ENCODE data around the gene STMN1.

STMN1 gene

DNA sequence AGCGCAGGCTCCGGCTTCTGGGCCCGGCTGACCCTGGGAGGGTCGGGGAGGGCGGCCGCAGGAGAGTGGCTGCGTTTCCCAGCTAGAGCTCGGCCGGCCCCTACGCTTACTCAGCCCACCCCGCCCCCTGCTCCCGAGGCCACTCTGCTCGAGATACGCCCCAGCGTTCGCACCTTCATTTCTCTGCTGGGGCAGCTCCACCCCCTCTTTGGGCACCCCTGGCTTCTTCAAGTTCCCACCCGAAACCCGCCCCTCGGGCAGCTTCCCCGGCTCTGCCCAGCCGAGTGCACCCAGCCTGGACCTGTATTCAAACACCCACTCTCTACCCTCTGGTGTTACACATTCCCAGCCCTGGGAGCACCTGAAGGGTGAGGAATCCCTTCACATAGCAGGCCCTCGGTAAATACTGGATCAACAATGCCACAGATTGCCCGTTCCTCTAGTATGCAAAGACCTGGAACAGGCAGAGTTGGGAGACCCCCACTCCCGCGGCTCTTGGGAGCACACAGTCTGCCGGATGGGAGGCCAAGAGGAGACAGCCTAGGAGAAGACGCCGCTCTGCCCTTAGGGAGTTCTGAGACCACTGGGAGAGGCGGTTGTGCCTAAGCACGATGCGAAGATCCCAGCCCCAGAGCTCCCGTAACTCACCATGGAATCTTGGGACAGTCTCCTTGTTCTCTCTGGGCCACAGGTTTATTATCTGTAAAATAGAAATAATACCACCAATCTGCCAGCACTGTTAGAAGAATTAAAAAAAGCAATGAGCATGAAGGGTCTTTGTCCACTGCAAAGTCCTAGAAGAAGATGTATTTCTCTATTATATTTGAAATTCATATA is 30.1 kb downstream of the STMN1 start:
- H3K4me3 ChIP-seq (replicated peaks in 1 of 2; ENCODE audit: low read depth in 2 of 2, low read length in 2 of 2): peak overlapping the region; percentile 43 to 70
- DNase-seq (ENCODE audit: low read depth in 2 of 2): no peak
- TF ChIP-seq, protein P1, sequence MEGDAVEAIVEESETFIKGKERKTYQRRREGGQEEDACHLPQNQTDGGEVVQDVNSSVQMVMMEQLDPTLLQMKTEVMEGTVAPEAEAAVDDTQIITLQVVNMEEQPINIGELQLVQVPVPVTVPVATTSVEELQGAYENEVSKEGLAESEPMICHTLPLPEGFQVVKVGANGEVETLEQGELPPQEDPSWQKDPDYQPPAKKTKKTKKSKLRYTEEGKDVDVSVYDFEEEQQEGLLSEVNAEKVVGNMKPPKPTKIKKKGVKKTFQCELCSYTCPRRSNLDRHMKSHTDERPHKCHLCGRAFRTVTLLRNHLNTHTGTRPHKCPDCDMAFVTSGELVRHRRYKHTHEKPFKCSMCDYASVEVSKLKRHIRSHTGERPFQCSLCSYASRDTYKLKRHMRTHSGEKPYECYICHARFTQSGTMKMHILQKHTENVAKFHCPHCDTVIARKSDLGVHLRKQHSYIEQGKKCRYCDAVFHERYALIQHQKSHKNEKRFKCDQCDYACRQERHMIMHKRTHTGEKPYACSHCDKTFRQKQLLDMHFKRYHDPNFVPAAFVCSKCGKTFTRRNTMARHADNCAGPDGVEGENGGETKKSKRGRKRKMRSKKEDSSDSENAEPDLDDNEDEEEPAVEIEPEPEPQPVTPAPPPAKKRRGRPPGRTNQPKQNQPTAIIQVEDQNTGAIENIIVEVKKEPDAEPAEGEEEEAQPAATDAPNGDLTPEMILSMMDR (IDR thresholded peaks at IDR 0.05; ENCODE audit: low read depth, low read length): no peak

DNA sequence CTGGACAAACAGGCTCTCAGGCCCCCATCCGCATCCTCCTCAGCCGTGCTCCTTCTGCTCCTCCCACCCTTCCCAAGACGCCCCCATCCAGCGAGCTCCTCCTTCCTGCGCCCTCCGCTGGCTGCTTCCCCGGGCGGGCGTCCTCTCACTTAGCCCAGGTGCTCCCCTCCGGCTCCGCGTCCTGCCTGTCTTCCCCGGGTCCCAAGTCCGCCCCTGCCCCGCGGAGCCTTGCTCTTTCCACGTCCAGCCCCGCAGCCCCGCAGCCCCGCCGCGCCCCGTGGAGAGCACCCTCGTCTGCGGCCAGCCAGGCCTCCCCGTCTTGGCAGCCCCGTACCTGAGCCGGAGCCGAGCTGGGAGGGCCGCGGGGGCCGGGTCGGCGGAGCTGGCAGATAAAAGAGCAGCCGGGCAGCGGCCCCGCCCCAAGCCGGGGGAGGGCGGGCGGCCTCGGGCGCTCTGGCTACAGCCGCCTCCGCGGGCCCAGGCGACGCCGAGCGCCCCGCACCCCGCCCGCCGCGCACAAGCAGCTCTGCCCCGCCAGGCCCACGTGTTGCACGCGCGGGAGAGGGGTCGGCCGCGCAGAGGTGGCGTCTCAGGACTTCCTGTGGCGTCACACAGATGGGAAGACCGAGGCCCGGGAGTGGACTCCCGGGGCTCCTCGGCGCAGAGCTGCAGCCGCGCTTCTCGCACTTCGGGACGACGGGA is 30.9 kb downstream of the STMN1 start, which contains the start of gene PAQR7:
TSS of gene PAQR7 (minus strand) at position 555 of the 702 bp plus-strand sequence. CDS start 11,869 bp downstream, outside the sequence.
- TF ChIP-seq, protein P1 (IDR thresholded peaks at IDR 0.05; ENCODE audit: low read depth, low read length): no peak
- peak; percentile 61 to 79 for DNase-seq (ENCODE audit: low read depth in 2 of 2)
- H3K4me3 ChIP-seq (replicated peaks in 1 of 2; ENCODE audit: low read depth in 2 of 2, low read length in 2 of 2): peak within 1 kb of the TSS; percentile 60 to 70

DNA sequence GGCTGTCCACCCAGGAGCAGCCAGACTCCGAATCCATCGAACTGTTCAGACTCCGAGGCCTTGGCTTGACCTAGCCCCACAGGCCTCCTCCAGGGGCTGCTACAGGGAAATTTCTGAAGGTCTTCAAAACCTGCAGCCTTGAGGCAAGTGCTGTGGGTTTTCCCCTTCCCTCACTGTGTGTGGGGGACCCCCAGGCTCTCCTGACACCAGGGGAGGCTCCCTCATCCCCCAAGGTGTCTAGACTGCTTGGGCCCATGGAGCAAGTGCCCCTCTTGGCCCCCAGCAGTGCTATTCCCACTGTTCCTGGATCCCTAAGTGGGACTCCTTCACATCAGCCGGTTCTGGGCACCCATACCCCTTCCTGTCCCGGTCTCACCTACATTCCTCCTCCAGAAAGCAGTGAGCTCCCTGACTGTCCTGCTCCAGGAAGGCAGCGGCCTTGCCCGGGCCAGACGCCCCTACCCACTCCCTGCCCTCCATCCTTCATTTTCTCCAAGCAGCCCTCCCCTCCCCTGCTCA is 31.5 kb downstream of the STMN1 start:
- TF ChIP-seq, protein P1 (IDR thresholded peaks at IDR 0.05; ENCODE audit: low read depth, low read length): no peak
- no peak for DNase-seq (ENCODE audit: low read depth in 2 of 2)
- H3K4me3 ChIP-seq (replicated peaks in 1 of 2; ENCODE audit: low read depth in 2 of 2, low read length in 2 of 2): peak overlapping the region; percentile 60 to 70

DNA sequence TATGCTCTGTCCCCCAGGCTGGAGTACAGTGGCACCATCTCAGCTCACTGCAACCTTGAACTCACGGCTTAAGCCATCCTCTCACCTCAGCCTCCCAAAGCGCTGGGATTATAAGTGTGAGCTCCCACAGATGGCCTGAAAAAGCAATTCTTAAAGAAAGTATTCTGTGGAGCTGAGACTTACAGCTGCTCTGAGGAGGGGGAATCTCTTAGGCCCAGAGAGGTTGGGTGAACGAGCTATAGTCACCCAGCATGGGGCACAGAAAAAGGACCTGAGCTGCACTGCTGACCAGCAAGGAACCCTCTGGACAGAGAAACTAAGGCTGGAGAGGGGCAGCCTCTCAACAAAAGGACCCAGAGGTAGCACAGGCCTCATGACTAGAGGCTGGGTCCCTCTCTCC is 32.0 kb downstream of the STMN1 start:
- peak overlapping the region in 1 of 2 donors; percentile 70 for H3K4me3 ChIP-seq (replicated peaks in 1 of 2; ENCODE audit: low read depth in 2 of 2, low read length in 2 of 2)
- TF ChIP-seq, protein P1 (IDR thresholded peaks at IDR 0.05; ENCODE audit: low read depth, low read length): no peak
- DNase-seq (ENCODE audit: low read depth in 2 of 2): no peak

DNA sequence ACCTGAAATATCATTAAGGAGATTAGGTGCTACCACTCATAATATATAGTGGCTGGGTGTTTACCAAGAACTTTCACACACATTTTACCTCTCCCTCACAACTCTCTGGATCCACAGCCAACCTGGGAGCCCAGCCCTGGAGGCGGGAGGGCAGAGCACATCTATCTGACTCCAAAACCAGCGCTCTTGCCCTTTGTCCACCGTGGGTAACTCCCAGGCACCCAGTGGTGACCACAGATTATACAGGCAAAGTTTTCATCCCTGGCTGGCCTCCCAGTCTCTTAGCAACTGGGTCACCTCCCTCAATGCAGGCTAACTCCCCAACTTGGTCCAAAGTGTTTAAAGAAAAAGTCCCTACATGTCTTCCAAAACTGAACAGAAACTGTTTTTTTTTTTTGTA is 33.1 kb downstream of the STMN1 start:
- H3K4me3 ChIP-seq (replicated peaks in 1 of 2; ENCODE audit: low read depth in 2 of 2, low read length in 2 of 2): no peak overlapping the region
- peak in 1 of 2 donors; percentile 30 for DNase-seq (ENCODE audit: low read depth in 2 of 2)
- TF ChIP-seq, protein P1 (IDR thresholded peaks at IDR 0.05; ENCODE audit: low read depth, low read length): no peak

DNA sequence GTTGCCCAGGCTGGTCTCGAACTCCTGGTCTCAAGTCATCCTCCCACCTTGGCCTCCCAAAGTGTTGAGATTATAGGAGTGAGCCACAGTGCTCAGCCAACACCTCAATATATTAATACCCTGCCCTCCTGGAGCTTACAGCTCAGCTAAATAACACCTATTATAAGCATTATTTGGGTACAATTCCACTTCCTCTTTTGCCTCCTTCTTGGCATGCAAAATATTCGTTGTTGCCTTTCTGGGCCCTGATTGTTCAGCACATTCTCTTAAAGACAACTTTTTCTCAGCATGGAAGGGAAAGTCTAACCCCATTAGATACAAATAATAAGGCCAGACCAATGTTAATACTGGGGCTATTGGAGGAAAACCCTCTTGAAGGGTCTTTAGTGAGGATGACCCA is 33.5 kb downstream of the STMN1 start:
- no peak for DNase-seq (ENCODE audit: low read depth in 2 of 2)
- TF ChIP-seq, protein P1 (IDR thresholded peaks at IDR 0.05; ENCODE audit: low read depth, low read length): no peak
- no peak overlapping the region for H3K4me3 ChIP-seq (replicated peaks in 1 of 2; ENCODE audit: low read depth in 2 of 2, low read length in 2 of 2)

Data from cardiac fibroblast (primary cell).